M059J (cell line): Measurements from ENCODE around the gene MSH3. TPM values are rescaled to one million over a fixed set of nuclear protein-coding genes. Genes with fewer than 3 reads are reported as not detected.
"Not testable (repeated sequence)": the region's sequence is repeated elsewhere in the genome, so short reads cannot be mapped to it uniquely, and the experiment has no call there.

Source experiments
- DNase-seq: peaks from one replicate; pipeline ENCODE4 v3.0.0-alpha.2; 2012; ENCODE audit warnings: low read depth
- total RNA-seq: library from RNA; depleted of rRNA; stranded (reverse); fragments of >200 nt; shearing (Covaris generic); gene quantifications from 2 replicates; pipeline ENCODE4 v1.2.3, GENCODE V29; 2014

The MSH3 gene
- total RNA-seq, 1 experiment from 2014 or later: 10.1 TPM

GRCh38 chr5:80796846-80797245 lies 142.4 kb downstream of the MSH3 start:
- DNase-seq: no peak

- DNase-seq: no peak
Observed at GRCh38 chr5:80797428-80798024, 143.1 kb downstream of the MSH3 start.

- no peak for DNase-seq
Observed at GRCh38 chr5:80798166-80798565, 143.7 kb downstream of the MSH3 start.

- DNase-seq: no peak
Observed at GRCh38 chr5:80798633-80799032, 144.2 kb downstream of the MSH3 start.

GRCh38 chr5:80799041-80799440 lies 144.6 kb downstream of the MSH3 start:
- DNase-seq: no peak

GRCh38 chr5:80799573-80799972 lies 145.1 kb downstream of the MSH3 start:
- no peak for DNase-seq

- no peak for DNase-seq
Observed at GRCh38 chr5:80804332-80804731, 149.9 kb downstream of the MSH3 start.

- DNase-seq: no peak
Observed at GRCh38 chr5:80805038-80805437, 150.6 kb downstream of the MSH3 start.

GRCh38 chr5:80806929-80807328 lies 152.5 kb downstream of the MSH3 start:
- no peak for DNase-seq

- no peak for DNase-seq
Observed at GRCh38 chr5:80809451-80809850, 155.0 kb downstream of the MSH3 start.

- peak; percentile 1 for DNase-seq
Observed at GRCh38 chr5:80810425-80810824, 156.0 kb downstream of the MSH3 start.

- no peak for DNase-seq
Observed at GRCh38 chr5:80816590-80816989, 162.1 kb downstream of the MSH3 start.

GRCh38 chr5:80820685-80821084 lies 166.2 kb downstream of the MSH3 start:
- DNase-seq: no peak

GRCh38 chr5:80822640-80823039 lies 168.2 kb downstream of the MSH3 start:
- DNase-seq: no peak

- not testable (repeated sequence) for DNase-seq
Observed at GRCh38 chr5:80824159-80824558, 169.7 kb downstream of the MSH3 start.

- DNase-seq: peak; percentile 22
Observed at GRCh38 chr5:80825786-80826460, 171.5 kb downstream of the MSH3 start.

GRCh38 chr5:80834710-80835109 lies 180.3 kb downstream of the MSH3 start:
- peak; percentile 51 for DNase-seq

GRCh38 chr5:80835128-80835527 lies 180.7 kb downstream of the MSH3 start:
- no peak for DNase-seq

- DNase-seq: no peak
Observed at GRCh38 chr5:80837679-80838078, 183.2 kb downstream of the MSH3 start.

GRCh38 chr5:80841026-80841797 lies 186.8 kb downstream of the MSH3 start:
- DNase-seq: peak; percentile 10

- DNase-seq: not testable (repeated sequence)
Observed at GRCh38 chr5:80846422-80846821, 192.0 kb downstream of the MSH3 start.

GRCh38 chr5:80850168-80850567 lies 195.7 kb downstream of the MSH3 start:
- DNase-seq: not testable (repeated sequence)
